KMS-11 (cell line): Measurements from ENCODE around the gene PRKCD.
"Not testable (repeated sequence)": the region's sequence is repeated elsewhere in the genome, so short reads cannot be mapped to it uniquely, and the experiment has no call there.

Experiments used
- H2AFZ ChIP-seq: fragments of 200-600 bp; sonication (generic); 2 replicates; pipeline ENCODE4 v1.6.1; 2016; ENCODE audit warnings: antibody characterized with exemption, mixed run types, low read depth
- H3K27ac ChIP-seq: fragments of 200-600 bp; sonication (generic); 2 replicates; pipeline ENCODE4 v1.6.1; 2016; ENCODE audit warnings: mild to moderate bottlenecking, mixed run types
- H3K27me3 ChIP-seq: fragments of 200-600 bp; sonication (generic); 2 replicates; pipeline ENCODE4 v1.6.1; 2017; ENCODE audit warnings: mild to moderate bottlenecking, low read depth, mixed run types, moderate library complexity; ENCODE audit not compliant: insufficient read depth
- H3K36me3 ChIP-seq: fragments of 200-600 bp; sonication (generic); 2 replicates; pipeline ENCODE4 v1.6.1; 2017; ENCODE audit warnings: mild to moderate bottlenecking, mixed run types; ENCODE audit not compliant: insufficient read depth
- H3K4me1 ChIP-seq: fragments of 200-600 bp; sonication (generic); 2 replicates; pipeline ENCODE4 v1.6.1; 2016; ENCODE audit warnings: mild to moderate bottlenecking, low read depth, mixed run types; ENCODE audit not compliant: poor library complexity, severe bottlenecking
- H3K4me2 ChIP-seq: fragments of 200-600 bp; sonication (generic); 2 replicates; pipeline ENCODE4 v1.7.0; 2016; ENCODE audit warnings: mild to moderate bottlenecking, mixed run types
- H3K4me3 ChIP-seq: fragments of 200-600 bp; sonication (generic); IDR thresholded peaks from 2 replicates; pipeline ENCODE4 v1.6.1; 2017; ENCODE audit warnings: low read depth, low read length, mixed read lengths; ENCODE audit not compliant: insufficient read depth
- H3K79me2 ChIP-seq: fragments of 200-600 bp; sonication (generic); 2 replicates; pipeline ENCODE4 v1.6.1; 2016; ENCODE audit warnings: low read depth, mixed run types; ENCODE audit not compliant: insufficient read depth
- H3K9ac ChIP-seq: fragments of 200-600 bp; sonication (generic); 2 replicates; pipeline ENCODE4 v1.6.1; 2016; ENCODE audit warnings: mild to moderate bottlenecking, mixed run types
- H4K20me1 ChIP-seq: fragments of 200-600 bp; sonication (generic); 2 replicates; pipeline ENCODE4 v1.6.1; 2016; ENCODE audit warnings: mild to moderate bottlenecking, mixed run types; ENCODE audit not compliant: insufficient read depth
- CTCF ChIP-seq: fragments of 200-600 bp; sonication (generic); conservative IDR thresholded peaks from 2 replicates; pipeline ENCODE4 v1.6.1; 2017; ENCODE audit warnings: low read depth, mild to moderate bottlenecking, antibody characterized with exemption, low read length, moderate library complexity, mixed read lengths

PRKCD gene

GRCh38 chr3:53149006-53149690 lies 11.9 kb upstream of the PRKCD start:
- Histone ChIP-seq H3K4me1 (no peaks in the 10 kb centered on the region), H4K20me1 (no peaks in the 10 kb centered on the region), H3K9ac (no peak overlapping the region), H3K4me3 (no peak overlapping the region), H3K27me3 (no peaks in the 10 kb centered on the region), H3K79me2 (no peaks in the 10 kb centered on the region), H3K4me2 (no peak overlapping the region), H2AFZ (no peak overlapping the region), H3K36me3 (no peaks in the 10 kb centered on the region), H3K27ac (no peak overlapping the region)
- no peak for TF ChIP-seq CTCF

DNA sequence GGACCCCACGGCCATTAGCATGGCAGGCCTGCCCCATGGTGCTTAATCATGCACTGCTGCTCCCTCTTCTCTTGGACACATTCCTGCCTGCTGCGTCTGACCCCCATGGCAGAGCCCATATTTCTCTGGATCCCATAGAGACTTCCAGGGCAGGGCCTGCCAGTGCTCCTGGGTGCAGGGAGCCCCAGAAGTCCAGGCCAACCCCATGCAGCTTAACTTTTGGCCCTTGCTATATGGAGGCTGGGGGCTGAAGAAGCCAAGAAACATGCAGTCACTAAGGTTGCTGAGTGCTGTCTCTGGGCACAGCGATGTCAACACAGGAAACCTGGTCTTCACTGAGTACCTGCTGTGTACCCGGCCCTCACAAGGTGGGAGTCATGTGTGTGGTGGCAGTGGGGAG lies 11.3 kb upstream of the PRKCD start:
- Histone ChIP-seq H3K4me1 (no peaks in the 10 kb centered on the region), H3K4me3 (no peak overlapping the region), H3K4me2 (no peak overlapping the region), H3K79me2 (no peaks in the 10 kb centered on the region), H4K20me1 (no peaks in the 10 kb centered on the region), H3K9ac (no peak overlapping the region), H3K27me3 (no peaks in the 10 kb centered on the region), H3K36me3 (no peaks in the 10 kb centered on the region), H2AFZ (no peak overlapping the region), H3K27ac (no peak overlapping the region)
- TF ChIP-seq CTCF, result no peak

DNA sequence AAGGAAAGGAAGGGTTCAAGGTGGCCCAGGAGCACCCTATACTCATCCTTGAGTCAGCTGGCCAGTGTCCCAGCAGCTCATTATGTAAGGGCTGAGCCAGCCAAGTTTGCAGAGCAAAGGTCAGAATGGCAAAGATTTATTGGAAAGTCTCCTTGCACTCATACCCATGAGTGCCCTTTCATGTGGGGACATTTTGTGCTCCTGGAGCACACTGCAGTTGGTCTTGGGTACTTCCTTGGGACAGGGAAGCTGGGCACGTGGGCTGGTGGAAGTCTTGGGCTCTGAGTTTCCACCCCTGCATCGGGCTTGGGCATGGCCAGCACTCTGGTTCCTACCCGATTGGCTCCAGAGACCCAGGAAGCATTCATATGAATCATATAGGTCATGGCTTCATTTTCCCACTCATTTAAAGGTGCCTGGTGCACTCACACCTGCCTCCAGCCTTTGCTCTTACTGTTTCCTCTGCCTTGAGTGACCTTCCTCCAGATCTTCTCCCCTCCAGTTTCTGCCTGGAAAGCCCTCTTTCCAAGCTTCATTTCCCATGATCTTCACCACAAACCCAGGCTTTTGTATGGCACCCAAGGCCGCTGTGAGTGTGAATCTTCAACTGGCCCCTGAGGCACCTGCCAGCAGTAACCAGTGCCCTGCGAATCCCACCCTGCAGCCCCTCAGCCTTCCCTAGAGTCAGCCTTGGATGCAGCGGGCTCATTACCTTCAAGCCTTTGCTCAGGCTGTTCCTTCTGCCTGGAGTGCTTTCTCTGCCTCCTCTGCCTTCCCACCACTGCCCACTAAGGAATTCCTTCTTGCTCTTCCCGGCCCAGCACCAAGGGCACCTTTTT lies 10.5 kb upstream of the PRKCD start:
- Histone ChIP-seq H3K27ac (no peak overlapping the region), H3K27me3 (no peaks in the 10 kb centered on the region), H3K4me3 (no peak overlapping the region), H3K36me3 (no peaks in the 10 kb centered on the region), H2AFZ (no peak overlapping the region), H3K4me2 (no peak overlapping the region), H3K9ac (no peak overlapping the region), H3K79me2 (no peaks in the 10 kb centered on the region), H3K4me1 (no peaks in the 10 kb centered on the region), H4K20me1 (no peaks in the 10 kb centered on the region)
- no peak for TF ChIP-seq CTCF

DNA sequence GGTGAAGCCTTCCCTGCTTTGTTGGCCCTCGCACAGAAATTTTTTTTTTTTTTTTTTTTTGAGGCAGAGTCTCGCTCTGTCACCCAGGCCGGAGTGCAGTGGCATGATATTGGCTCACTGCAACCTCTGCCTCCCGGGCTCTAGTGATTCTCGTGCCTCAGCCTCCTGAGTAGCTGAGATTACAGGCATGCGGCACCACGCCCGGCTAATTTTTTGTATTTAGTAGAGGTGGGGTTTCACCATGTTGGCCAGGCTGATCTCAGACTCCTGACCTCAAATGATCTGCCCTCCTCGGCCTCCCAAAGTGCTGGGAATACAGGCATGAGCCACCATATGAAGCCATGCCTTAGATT lies 9.9 kb upstream of the PRKCD start:
- not testable (repeated sequence) for H3K27me3 ChIP-seq, H3K9ac ChIP-seq, H3K4me3 ChIP-seq, H4K20me1 ChIP-seq, H3K4me1 ChIP-seq, H2AFZ ChIP-seq, H3K36me3 ChIP-seq, H3K79me2 ChIP-seq, H3K4me2 ChIP-seq, H3K27ac ChIP-seq

DNA sequence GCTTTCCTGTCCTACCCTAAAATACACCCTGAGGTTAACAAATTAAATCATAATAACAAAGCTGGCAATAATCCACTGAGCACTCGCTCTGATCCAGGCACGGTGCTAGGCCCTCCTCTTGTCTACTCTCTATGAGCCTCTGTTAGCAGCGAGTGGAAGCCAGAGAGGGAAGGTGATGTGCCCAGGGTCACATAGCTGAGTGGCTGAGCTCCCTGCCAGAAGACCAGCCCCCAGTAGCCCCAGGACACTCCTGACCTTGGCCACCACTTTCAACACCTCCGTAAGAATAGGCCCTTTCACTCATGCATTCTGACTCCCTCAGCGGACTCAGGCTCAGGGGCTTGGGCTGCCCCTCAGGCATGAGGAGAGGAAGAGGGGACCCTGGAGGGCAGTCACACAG lies 9.5 kb upstream of the PRKCD start:
- Histone ChIP-seq H3K4me1 (no peaks in the 10 kb centered on the region), H3K27me3 (no peaks in the 10 kb centered on the region), H2AFZ (no peak overlapping the region), H3K9ac (no peak overlapping the region), H3K4me3 (no peak overlapping the region), H3K4me2 (no peak overlapping the region), H3K79me2 (no peaks in the 10 kb centered on the region), H3K36me3 (no peaks in the 10 kb centered on the region), H4K20me1 (no peaks in the 10 kb centered on the region), H3K27ac (no peak overlapping the region)
- TF ChIP-seq CTCF, result no peak
